KMS-11 (cell line): ENCODE measurements around the gene OR1E2.

Experiments
- H2AFZ ChIP-seq: fragments of 200-600 bp; sonication (generic); 2 replicates; pipeline ENCODE4 v1.6.1; 2016; ENCODE audit warnings: antibody characterized with exemption, mixed run types, low read depth
- H3K27ac ChIP-seq: fragments of 200-600 bp; sonication (generic); 2 replicates; pipeline ENCODE4 v1.6.1; 2016; ENCODE audit warnings: mild to moderate bottlenecking, mixed run types
- H3K27me3 ChIP-seq: fragments of 200-600 bp; sonication (generic); 2 replicates; pipeline ENCODE4 v1.6.1; 2017; ENCODE audit warnings: mild to moderate bottlenecking, low read depth, mixed run types, moderate library complexity; ENCODE audit not compliant: insufficient read depth
- H3K36me3 ChIP-seq: fragments of 200-600 bp; sonication (generic); 2 replicates; pipeline ENCODE4 v1.6.1; 2017; ENCODE audit warnings: mild to moderate bottlenecking, mixed run types; ENCODE audit not compliant: insufficient read depth
- H3K4me1 ChIP-seq: fragments of 200-600 bp; sonication (generic); 2 replicates; pipeline ENCODE4 v1.6.1; 2016; ENCODE audit warnings: mild to moderate bottlenecking, low read depth, mixed run types; ENCODE audit not compliant: poor library complexity, severe bottlenecking
- H3K4me2 ChIP-seq: fragments of 200-600 bp; sonication (generic); 2 replicates; pipeline ENCODE4 v1.7.0; 2016; ENCODE audit warnings: mild to moderate bottlenecking, mixed run types
- H3K4me3 ChIP-seq: fragments of 200-600 bp; sonication (generic); IDR thresholded peaks from 2 replicates; pipeline ENCODE4 v1.6.1; 2017; ENCODE audit warnings: low read depth, low read length, mixed read lengths; ENCODE audit not compliant: insufficient read depth
- H3K79me2 ChIP-seq: fragments of 200-600 bp; sonication (generic); 2 replicates; pipeline ENCODE4 v1.6.1; 2016; ENCODE audit warnings: low read depth, mixed run types; ENCODE audit not compliant: insufficient read depth
- H3K9ac ChIP-seq: fragments of 200-600 bp; sonication (generic); 2 replicates; pipeline ENCODE4 v1.6.1; 2016; ENCODE audit warnings: mild to moderate bottlenecking, mixed run types
- H4K20me1 ChIP-seq: fragments of 200-600 bp; sonication (generic); 2 replicates; pipeline ENCODE4 v1.6.1; 2016; ENCODE audit warnings: mild to moderate bottlenecking, mixed run types; ENCODE audit not compliant: insufficient read depth
- TF ChIP-seq, protein P1 (sequence below): fragments of 200-600 bp; sonication (generic); conservative IDR thresholded peaks from 2 replicates; pipeline ENCODE4 v1.6.1; 2017; ENCODE audit warnings: low read depth, mild to moderate bottlenecking, antibody characterized with exemption, low read length, moderate library complexity, mixed read lengths

Gene OR1E2

DNA sequence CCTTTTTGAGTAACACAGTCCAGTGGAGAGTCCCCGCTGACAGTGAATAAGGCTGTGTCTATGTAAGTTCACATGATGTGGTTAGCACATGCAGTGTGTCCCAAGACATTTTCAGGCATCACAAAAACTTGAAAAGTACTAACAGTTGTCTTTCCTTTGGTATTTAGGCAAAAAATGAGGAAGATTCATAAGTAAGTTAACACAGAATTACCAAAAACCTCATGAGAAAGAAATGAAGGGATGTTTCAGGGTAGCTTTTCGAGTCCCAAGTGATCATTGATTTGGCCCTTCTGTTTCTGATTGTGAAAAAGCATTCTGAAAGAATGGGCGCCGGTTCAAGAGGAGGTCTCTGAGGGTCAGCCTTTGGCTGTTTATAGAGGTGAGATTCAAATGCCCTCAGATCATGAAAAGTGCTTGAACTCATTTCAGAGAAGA, 41.6 kb upstream of the OR1E2 start:
- Histone ChIP-seq H3K4me3 (no peak overlapping the region), H3K9ac (no peak overlapping the region), H3K36me3 (no peaks in the 10 kb centered on the region), H3K27ac (no peak overlapping the region), H3K79me2 (no peaks in the 10 kb centered on the region), H3K4me1 (no peaks in the 10 kb centered on the region), H2AFZ (no peak overlapping the region), H3K27me3 (no peaks in the 10 kb centered on the region), H4K20me1 (no peaks in the 10 kb centered on the region), H3K4me2 (no peak overlapping the region)
- TF ChIP-seq, protein P1, sequence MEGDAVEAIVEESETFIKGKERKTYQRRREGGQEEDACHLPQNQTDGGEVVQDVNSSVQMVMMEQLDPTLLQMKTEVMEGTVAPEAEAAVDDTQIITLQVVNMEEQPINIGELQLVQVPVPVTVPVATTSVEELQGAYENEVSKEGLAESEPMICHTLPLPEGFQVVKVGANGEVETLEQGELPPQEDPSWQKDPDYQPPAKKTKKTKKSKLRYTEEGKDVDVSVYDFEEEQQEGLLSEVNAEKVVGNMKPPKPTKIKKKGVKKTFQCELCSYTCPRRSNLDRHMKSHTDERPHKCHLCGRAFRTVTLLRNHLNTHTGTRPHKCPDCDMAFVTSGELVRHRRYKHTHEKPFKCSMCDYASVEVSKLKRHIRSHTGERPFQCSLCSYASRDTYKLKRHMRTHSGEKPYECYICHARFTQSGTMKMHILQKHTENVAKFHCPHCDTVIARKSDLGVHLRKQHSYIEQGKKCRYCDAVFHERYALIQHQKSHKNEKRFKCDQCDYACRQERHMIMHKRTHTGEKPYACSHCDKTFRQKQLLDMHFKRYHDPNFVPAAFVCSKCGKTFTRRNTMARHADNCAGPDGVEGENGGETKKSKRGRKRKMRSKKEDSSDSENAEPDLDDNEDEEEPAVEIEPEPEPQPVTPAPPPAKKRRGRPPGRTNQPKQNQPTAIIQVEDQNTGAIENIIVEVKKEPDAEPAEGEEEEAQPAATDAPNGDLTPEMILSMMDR, result no peak

DNA sequence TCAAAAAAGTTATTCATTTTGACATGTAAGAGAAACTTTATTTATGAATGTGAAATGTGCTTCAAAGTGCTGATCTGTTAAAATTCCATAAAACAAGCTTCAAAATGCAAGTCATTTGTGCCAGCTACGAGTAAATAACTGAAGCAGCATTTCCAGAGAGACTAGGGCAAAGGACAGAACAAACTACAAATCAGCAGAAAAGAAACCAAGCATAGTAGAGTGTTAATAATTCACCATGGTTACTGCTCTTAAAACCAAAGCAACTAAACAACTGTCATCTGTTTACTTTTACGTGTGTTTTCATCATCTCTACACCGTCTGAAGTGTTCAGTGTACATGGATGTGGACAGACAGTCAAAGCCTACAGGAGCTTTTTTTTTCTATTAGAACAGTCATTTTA, 40.6 kb upstream of the OR1E2 start:
- Histone ChIP-seq H3K79me2 (no peaks in the 10 kb centered on the region), H3K36me3 (no peaks in the 10 kb centered on the region), H4K20me1 (no peaks in the 10 kb centered on the region), H3K9ac (no peak overlapping the region), H3K4me1 (no peaks in the 10 kb centered on the region), H3K27me3 (no peaks in the 10 kb centered on the region), H3K4me3 (no peak overlapping the region), H2AFZ (no peak overlapping the region), H3K4me2 (no peak overlapping the region), H3K27ac (no peak overlapping the region)
- TF ChIP-seq, protein P1, result no peak

DNA sequence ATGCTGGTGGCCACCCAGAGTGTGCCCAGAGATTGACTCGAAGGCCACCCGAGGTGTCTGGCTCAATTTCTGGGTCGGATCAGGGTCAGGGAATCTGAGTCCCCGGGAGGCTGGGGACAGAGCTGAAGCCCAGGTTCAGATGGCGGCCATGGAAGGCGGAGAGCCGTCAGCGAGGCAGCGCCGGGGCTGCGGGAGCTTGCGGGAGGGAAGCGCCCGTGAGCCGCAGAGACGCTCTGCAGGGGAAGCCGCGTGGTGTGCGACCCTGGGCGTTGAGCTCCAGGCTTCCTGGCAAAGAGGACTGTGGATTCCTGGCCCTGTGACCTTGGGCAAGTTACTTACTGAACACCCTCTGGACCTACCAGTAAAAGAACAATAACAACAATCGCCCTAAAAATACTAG, 38.5 kb upstream of the OR1E2 start:
- no peaks in the 10 kb centered on the region for H3K4me1 ChIP-seq
- H3K9ac ChIP-seq, result no peak overlapping the region
- no peaks in the 10 kb centered on the region for H4K20me1 ChIP-seq
- H3K79me2 ChIP-seq, result no peaks in the 10 kb centered on the region
- H3K4me2 ChIP-seq, result no peak overlapping the region
- H2AFZ ChIP-seq, result no peak overlapping the region
- no peaks in the 10 kb centered on the region for H3K36me3 ChIP-seq
- H3K27me3 ChIP-seq, result no peaks in the 10 kb centered on the region
- no peak overlapping the region for H3K27ac ChIP-seq
- H3K4me3 ChIP-seq, result no peak overlapping the region
- TF ChIP-seq, protein P1, result no peak

DNA sequence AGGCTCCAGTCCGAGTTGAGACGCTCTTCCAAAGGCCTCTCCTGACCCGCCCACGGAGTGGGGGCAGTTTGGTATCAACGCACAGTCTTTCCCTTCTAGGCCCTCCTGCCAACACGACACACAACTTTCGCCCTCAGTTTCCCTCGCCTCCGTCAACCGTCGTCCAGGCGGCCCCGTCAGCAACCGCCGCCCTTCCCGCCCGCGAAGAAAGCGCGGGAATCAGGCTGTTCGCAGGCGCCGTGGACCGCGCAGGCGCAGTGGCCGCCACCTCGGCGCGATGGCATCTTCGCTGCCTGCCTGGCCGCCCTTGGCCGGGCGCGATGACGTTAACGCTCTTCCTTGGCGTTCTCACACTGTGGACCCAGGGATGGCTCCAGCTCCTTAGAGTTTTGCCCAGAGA, 38.0 kb upstream of the OR1E2 start, which contains the start of gene SPATA22:
Gene SPATA22, minus strand, starts transcription at position 221 of the 400 bp plus-strand sequence. CDS start 2,494 bp downstream, outside the sequence.
- no peak within 1 kb of the TSS for H3K4me2 ChIP-seq

More for the DNA sequence above, 38.0 kb upstream of the OR1E2 start, which contains the start of gene SPATA22:
- no peaks in the 10 kb centered on the region for H3K79me2 ChIP-seq
- no peak within 1 kb of the TSS for H2AFZ ChIP-seq
- no peak within 1 kb of the TSS for H3K27ac ChIP-seq
- TF ChIP-seq, protein P1, result no peak
- H3K4me3 ChIP-seq, result no peak within 1 kb of the TSS
- H4K20me1 ChIP-seq, result no peaks in the 10 kb centered on the region
- no peaks in the 10 kb centered on the region for H3K4me1 ChIP-seq
- H3K36me3 ChIP-seq, result no peaks in the 10 kb centered on the region
- H3K27me3 ChIP-seq, result no peaks in the 10 kb centered on the region
- H3K9ac ChIP-seq, result no peak within 1 kb of the TSS
